H1 (cell line): ENCODE results near the gene SLC35A2. TPM values are rescaled to one million over a fixed set of nuclear protein-coding genes. Genes with fewer than 3 reads are reported as not detected.

ENCODE experiments used
- CHD7 ChIP-seq: fragments of 300-600 bp; sonication (generic); IDR thresholded peaks from 2 replicates; pipeline ENCODE4 v1.7.1; 2012; ENCODE audit warnings: low read length, moderate library complexity, mild to moderate bottlenecking, inconsistent platforms; ENCODE audit not compliant: insufficient replicate concordance
- JUN ChIP-seq: IDR thresholded peaks from 2 replicates; pipeline ENCODE4 v1.6.1; 2011; ENCODE audit warnings: low read depth, mild to moderate bottlenecking, improper control_type of control experiment, low read length
- JUND ChIP-seq: IDR thresholded peaks from 2 replicates; pipeline ENCODE4 v1.6.1; 2011; ENCODE audit warnings: mild to moderate bottlenecking, improper control_type of control experiment, low read length
- PHF8 ChIP-seq: fragments of 200-600 bp; sonication (generic); conservative IDR thresholded peaks from 2 replicates; pipeline ENCODE4 v1.7.1; 2012; ENCODE audit warnings: low read depth, mild to moderate bottlenecking, inconsistent platforms, low read length, moderate library complexity
- POU5F1 ChIP-seq: IDR thresholded peaks from 2 replicates; pipeline ENCODE4 v1.6.1; 2011; ENCODE audit warnings: low read depth, mild to moderate bottlenecking, low read length, moderate library complexity
- RXRA ChIP-seq: IDR thresholded peaks from 2 replicates; pipeline ENCODE4 v1.6.1; 2011; ENCODE audit warnings: low read depth, mild to moderate bottlenecking, low read length, moderate library complexity; ENCODE audit not compliant: insufficient read depth
- SP4 ChIP-seq: IDR thresholded peaks from 2 replicates; pipeline ENCODE4 v1.6.1; 2012; ENCODE audit warnings: low read length, inconsistent platforms
- YY1 ChIP-seq: IDR thresholded peaks from 2 replicates; pipeline ENCODE4 v1.6.1; 2011; ENCODE audit warnings: low read depth, mild to moderate bottlenecking, low read length
- polyA plus RNA-seq, 7 experiments: library from polyadenylated mRNA; depleted of rRNA in 3 of 7; stranded (reverse) in 5 of 7; unstranded in 2 of 7; fragments of >200 nt in 5 of 7; fragments of 200-250 nt in 2 of 7; gene quantifications; 1 replicate in 5 of 7; 2 replicates in 1 of 7; 4 replicates in 1 of 7; pipeline versions ENCODE4 v1.2.1 to v1.2.3, GENCODE V29; 2011 to 2013; ENCODE audit warnings: missing spikeins in 2 of 7, mixed read lengths in 2 of 7
- total RNA-seq: library from RNA; stranded (reverse); fragmentation: NEBNext Ultra II Directional; extraction: Animal tissue kit (Norgen Biotek cat#: 25700); gene quantifications from 2 replicates; pipeline ENCODE4 v1.2.1, GENCODE V29; 2021
- TF ChIP-seq, protein P1 (sequence below): IDR thresholded peaks from 2 replicates; pipeline ENCODE4 v1.6.1; 2011; ENCODE audit warnings: low read length, improper control_type of control experiment

The SLC35A2 gene
- total and polyA plus RNA-seq, 2 of the 8 experiments (the other 6 are each of a cell fraction or from before 2014, with no cell fraction given) = 21.4 to 48.3 TPM

- TF ChIP-seq, protein P1, sequence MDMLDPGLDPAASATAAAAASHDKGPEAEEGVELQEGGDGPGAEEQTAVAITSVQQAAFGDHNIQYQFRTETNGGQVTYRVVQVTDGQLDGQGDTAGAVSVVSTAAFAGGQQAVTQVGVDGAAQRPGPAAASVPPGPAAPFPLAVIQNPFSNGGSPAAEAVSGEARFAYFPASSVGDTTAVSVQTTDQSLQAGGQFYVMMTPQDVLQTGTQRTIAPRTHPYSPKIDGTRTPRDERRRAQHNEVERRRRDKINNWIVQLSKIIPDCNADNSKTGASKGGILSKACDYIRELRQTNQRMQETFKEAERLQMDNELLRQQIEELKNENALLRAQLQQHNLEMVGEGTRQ = no peak
- TF ChIP-seq RXRA (no peak), YY1 (peak; percentile 70), SP4 (peak; percentile 56; the same call in 1 of the 2 replicates), JUN (no peak), JUND (no peak), CHD7 (peak; percentile 23), PHF8 (peak; percentile 44; the same call in 1 of the 2 replicates), POU5F1 (no peak)
These were observed at the start of gene SLC35A2 (continued) for GRCh38 chrX:48911412-48912182.
